HG03460 (cell line): Measurements from ENCODE around the gene PLEKHM3.
"Not testable (repeated sequence)": the region's sequence is repeated elsewhere in the genome, so short reads cannot be mapped to it uniquely, and the experiment has no call there.

Source experiments
- ATAC-seq: cut with Tn5 transposase; IDR thresholded peaks from one replicate; pipeline ENCODE4 v1.9.1; 2021; ENCODE audit not compliant: unreplicated experiment

The PLEKHM3 gene

DNA sequence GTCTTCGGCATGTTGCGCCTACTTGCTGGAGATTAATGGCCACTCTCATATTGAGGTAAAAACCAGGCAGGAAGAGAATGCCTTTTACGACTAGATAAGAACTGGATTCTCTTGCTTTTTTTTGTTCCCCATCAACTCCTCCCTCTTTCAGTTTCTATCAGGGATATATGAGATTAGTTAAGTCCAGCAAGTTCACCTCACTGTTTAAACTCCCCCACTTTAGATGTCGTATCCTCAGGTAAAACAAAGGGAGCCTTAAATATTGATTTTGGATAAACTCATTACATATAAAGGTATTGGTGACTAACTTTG, 98.4 kb downstream of the PLEKHM3 start:
- ATAC-seq, result no peak

DNA sequence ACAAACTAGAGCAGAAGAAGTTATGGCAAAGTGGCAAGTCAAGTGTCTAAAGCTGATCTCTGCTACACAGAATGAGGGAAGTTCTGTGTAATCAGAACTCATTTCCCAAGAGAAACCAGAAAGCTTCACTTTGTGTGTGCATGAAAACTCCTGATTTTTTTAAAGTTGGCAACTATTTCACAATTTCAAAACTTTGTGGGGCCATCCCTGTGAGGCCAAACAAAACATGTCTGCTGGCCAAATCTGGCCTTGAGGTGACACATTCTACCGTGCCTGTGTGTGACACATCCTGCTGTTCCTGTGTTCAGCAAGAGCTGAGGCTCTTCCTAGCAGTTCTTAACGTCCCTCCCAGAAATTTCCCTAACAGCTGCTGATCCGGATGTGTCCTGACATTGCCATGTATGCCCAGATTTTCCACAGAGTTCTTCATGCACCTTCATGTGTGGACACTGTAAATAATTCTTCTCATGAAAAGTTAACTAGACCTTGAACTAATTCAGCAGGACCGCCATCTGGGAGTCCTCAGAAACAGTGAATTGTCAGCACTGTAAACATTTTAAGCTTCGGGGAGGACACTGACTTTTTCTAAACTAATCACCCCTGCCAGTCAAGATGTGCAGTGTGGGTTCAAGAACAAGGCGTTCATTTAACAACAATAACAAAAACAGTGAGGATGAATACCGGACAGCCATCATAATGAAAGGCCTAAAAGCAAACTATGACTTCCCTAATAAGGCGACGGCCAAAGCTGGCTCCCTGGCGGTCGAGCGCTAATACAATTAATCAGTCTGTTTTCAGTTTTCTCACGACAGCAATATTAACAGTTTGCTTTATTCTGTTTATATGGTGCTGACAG, 99.0 kb downstream of the PLEKHM3 start:
- ATAC-seq, result no peak

DNA sequence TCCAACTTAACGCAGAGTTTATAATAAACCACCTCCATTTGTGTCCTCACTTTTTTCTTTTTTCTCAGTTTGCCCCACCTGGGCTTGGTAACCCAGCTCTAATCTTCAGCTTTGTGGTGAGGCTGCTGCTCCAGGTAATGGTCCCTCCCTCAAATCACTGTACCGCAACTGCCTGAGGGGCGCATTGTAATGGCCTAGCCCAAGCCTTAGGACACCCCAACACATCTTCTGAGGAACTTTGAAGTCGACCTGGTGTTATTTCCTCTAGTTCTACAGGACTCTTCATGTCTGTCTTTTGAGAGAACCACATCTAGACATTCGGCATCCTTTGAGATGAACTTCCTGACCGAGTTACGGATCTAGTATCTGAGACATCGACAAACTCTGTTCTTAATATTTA, 99.7 kb downstream of the PLEKHM3 start:
- ATAC-seq, result no peak

DNA sequence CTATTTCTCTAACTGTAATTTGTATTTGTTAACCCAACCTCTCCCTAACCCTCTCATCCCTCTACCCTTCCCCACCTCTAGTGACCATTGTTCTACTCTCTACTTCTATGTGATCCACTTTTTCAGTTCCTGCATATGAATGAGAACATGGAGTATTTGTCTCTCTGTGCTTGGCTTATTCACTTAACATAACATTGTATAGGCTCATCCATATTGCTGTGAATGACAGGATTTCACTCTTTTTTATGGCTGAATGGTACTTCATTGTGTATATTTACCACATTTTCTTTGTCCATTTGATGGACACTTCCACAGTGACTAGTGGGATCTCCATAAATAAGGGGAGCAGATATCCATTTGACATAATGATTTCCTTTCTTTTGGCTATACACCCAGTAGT, 103.7 kb downstream of the PLEKHM3 start:
- ATAC-seq, result no peak

DNA sequence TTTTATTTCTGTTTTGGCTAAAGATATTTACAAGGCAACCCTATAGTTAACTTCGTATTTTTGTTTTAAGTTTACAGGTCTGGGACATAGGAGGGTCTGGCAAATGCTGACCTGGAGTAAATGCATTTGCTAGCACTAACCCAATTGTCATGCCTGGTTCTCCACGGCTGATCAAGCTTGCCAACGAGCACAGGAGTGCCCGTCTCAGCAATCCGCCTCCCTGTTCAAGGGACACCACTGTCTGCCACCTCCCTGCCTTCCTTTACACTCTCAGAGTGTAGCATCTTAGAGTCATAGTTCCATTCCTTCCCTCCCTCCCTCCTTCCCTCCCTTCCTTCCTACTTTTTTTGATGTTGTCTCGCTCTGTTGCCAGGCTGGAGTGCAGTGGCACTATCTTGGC, 104.6 kb downstream of the PLEKHM3 start:
- ATAC-seq, result no peak

DNA sequence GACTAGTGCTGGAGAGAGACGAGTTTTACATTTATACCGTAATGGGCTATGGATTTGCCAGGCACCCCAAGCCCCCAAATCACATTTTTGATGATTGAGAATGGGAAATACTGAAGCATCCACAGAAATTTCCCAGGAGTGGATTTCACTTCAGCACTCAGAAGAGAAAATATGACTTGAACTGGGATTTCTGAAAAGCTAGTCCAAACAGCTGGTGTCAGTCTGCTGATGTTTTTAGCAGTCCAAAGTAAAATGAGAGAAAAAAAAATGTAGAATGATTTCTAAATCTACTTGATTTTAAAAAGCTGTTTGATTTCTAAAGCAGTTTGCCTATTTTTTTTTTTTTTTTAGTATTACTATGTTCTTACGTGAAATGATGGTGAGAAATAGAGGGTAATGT, 105.0 kb downstream of the PLEKHM3 start:
- no peak for ATAC-seq

DNA sequence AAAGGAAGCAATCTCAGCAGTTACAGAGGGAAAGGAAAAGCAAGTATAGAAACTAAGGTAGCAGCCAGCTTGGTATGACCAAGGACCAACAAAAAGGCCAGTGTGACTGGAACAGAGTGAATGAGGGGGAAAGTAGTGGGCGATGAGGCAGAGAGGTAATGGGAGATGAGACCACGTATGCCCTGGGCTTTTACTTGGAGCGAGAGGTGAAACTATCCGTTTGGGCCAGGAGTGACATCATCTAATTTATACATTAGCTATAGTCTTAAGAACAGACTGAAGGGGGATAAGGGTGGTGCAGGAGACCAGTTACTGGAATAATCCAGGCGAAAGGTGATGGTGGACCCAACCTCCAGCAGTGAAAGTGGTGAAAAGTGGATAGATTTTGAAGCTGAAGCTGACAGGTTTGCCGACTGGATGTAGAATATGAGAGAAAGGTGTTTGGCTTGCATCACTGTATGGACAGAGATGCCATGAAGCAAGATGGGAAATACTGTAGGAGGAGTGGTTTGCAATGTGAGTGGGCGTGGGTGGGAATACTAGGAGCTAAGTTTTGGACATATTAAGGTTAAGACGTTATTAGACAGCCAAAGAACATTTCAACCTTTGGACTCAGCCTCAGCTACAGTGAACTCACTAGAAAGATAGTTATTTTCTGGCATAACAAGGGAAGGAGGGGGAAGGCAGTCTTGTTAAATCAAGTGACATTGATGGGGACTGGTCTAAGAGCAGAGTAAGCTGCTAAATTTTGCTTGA, 106.0 kb downstream of the PLEKHM3 start:
- ATAC-seq, result no peak

DNA sequence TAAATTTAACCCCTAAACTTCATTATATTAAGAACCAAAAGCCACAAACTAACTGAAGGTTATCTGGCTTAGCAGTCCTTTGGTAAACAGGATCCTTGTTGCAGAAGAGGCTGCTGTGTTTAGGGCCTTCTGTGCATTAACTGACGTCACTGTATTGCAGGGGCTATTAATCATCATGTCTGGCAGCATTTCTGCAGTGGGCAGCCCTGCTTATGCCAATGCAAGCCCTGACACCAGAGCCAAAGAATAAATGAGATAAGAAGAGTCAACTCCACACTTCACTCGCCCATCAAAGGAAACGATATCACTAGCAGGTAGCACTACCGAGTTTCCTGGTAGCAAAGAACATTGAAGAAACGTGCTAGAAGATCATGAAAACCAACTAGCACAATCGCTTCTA, 110.6 kb downstream of the PLEKHM3 start:
- ATAC-seq, result no peak

DNA sequence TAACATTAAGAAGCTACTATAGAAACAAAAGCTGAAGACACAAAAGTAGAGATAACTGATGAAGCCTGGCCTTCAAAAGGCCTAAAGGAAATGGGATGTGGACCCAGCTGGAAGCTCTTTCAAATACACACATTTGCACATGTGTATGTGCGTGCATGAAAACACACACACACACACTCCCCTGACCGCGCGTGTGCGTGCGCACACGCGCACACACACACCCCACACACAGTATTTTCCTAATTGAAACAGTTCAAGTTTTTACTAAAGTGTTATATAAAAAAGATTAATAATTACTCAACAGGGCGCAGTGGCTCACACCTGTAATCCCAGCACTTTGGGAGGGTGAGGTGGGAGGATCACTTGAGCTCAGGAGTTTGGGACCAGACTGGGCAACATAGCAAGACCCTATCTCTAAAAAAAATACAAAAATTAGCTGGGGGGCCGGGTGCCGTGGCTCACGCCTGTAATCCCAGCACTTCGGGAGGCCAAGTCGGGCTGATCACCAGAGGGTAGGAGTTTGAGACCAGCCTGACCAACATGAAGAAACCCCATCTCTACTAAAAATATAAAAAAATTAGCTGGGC, 111.5 kb downstream of the PLEKHM3 start:
- no peak for ATAC-seq

DNA sequence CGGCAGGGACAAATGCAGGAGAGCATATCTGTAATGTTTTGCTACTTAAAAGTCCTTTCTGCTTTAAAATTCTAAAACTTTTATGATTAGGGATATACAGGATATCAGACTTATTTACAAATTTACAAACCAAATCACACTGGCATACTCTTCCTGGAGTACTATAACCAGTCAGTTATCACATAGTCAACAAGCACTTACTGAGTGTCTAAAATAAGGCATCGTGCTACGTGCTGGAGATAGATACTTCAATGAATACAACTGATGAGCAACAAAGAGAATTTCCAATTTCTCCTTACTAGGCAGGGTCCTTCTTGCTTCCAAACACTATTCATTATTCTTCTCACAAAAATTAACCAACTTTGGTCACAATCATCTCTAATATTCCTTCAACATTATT, 113.5 kb downstream of the PLEKHM3 start:
- no peak for ATAC-seq

DNA sequence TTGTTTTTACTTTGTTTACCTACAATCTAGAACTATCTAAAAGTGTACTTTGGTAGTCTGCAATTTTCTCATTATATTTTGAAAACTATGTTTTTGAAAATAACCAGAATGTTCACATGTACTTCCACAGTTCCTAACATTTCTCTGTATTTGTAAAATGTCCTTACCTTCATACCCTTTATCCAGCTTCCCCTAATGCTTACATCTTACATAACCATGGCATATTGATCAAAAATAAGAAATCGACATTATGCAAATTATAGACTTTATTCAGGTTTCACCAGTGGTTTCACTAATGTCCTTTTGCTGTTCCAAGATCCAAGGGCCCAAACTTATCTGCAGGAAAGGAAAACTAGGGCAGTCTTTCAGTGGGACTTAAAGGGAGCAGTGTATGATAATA, 114.1 kb downstream of the PLEKHM3 start:
- no peak for ATAC-seq

DNA sequence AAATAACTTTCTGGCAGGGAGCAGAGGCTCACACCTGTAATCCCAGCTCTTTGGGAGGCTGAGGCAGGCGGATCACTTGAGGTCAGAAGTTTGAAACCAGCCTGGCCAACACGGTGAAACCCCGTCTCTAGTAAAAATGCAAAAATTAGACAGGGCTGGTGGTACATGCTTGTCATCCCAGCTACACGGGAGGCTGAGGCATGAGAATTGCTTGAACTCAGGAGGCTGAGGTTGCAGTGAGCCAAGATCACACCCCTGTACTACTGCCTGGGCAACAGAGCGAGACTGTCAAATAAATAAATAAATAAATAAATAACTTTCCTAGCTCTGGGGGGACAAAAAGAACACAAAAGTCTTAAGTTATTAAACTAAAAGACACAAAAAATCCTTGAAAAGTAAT, 118.8 kb downstream of the PLEKHM3 start:
- ATAC-seq, result not testable (repeated sequence)

DNA sequence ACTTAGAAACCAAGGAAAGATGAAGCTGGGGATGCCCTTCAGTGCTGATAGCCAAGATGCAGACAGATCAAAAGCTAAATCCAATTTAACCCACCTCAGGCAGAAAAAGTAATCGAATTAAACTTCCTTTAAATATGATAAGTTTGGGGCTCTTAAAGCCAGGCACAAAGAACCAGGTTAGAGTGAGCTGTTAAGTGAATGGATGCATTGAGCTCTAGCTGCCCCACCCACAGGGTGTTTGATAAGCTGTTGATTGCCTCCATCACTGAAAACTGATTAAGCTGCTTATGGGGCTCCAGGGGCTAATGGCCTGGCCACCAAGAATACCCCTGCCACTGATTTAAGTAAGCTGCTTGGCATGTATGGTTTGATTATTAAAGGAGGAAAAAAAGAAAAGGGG, 119.8 kb downstream of the PLEKHM3 start:
- ATAC-seq, result no peak

DNA sequence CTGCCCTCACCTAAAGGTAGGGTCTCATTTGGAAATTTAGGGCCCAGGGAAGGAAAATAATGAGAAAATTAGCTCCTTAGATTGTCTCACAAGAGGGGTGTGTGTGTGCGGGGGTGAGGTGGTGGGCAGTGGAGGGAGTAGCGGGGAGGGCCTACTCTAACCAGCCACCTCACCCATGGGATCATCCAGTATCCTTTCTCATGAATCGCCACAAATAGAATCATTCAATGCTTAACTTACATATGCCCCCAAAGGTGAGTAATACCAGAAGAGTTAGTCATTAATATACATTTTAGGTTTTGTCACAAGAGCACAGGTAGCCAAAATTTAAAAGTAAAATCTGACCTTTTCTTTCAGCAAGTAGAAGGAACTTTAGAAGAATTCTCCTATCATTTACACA, 122.1 kb downstream of the PLEKHM3 start:
- no peak for ATAC-seq

DNA sequence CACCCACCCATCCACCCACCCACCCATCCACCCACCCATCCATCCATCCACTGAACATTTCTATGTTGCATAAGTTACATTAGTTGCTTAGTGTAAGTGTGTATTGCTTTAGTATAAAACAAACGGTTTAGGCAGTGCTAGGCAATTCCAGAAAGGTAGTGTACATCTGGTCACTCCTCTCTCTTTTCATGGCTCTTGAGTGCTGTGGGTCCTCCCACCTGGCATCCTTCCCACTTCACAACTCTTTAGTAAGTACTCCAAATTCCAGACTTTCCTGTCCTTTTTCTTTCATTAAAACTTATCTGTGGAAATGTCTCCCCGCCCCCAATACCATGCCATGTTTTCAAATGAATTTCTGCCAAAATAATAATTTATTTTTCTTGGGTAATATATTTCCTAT, 122.5 kb downstream of the PLEKHM3 start:
- ATAC-seq, result no peak

DNA sequence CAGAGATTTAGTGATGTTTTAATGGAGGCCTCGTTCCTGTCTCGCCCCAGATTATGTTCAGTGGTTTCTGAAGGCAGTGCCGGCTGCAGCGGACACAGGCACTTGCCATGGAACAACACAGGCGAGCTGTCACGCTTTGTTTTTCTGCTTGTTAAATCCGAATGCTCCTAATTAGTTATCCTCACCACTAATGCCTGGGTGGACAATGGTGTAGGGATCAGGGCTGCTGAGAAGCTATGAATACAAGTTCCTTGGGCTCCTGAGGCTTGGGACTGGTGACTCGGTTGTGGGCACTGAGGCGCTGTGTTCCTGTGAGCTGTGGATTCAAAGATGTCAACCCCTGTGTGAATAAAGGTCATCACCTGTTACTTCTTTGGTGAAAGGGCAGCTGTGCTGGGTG, 123.5 kb downstream of the PLEKHM3 start:
- no peak for ATAC-seq

DNA sequence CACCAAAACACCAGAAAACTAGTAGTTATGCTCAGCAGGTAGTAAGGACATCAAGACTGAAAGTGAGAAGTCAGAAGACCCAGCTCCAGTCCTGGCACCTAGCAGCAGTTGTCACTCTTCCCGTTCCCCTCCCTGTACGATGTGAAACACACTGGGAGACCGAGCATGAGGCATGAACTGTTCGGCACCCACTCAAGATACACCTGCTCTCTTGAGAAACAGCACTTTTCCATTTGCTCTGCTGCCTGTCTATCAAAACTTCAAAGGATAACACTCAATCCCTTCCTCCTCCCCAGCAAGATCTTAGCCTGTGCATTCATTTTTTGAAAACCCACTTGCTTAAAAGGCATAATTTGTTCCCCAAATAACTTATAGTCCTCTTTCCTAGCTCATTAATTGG, 123.9 kb downstream of the PLEKHM3 start:
- ATAC-seq, result no peak

DNA sequence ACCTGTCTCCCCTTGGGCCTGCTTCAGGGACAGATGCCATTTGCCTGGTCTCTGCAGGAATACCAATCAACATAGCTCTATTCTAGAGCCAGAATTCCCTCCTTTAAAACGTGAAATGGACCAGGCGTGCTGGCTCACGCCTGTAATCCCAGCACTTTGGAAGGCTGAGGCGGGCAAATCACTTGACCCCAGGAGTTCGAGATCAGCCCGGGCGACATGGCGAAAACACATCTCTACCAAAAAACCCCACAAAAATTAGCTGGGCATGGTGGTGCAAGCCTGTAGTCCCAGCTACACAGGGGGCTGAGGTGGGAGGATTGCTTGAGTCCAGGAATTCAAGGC, 127.0 kb downstream of the PLEKHM3 start:
- no peak for ATAC-seq

DNA sequence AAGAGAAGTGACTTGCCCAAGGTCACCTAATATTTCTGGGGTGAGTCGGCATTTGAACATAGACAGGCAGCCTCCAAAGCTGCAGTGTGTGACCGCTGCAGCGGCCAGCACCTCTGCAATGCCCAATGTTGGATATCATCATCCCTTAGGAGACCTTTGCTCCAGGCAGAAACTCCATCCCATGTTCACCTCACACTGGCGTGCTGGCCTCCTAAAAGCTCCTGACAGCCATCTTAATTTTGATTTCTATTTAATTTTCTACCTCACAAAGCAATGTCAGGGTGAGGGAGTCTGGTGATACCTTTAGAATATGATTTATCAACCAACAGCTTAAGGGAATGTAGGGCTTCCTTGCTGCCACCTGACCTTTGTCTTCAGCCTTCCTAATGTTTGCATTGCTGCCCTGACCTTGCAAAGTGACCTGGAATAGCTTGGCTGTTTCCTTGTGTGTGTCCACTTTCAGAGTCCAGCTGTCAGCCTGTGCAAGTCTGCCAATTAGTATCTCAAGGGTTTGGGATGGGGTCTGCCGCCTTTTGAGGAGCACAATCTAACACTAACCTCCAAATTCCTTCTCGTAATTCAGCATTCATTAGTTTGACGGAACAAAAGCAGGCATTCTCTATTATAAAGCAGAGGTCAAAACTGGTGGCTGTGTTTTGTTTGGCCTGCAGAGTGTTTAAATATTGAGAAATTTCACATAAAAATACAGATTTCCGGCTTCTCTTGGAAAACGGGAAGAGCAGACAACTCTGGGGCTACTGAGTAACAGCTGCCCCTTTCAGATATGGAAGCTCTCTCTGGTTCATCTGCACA, 127.6 kb downstream of the PLEKHM3 start:
- ATAC-seq, result no peak

DNA sequence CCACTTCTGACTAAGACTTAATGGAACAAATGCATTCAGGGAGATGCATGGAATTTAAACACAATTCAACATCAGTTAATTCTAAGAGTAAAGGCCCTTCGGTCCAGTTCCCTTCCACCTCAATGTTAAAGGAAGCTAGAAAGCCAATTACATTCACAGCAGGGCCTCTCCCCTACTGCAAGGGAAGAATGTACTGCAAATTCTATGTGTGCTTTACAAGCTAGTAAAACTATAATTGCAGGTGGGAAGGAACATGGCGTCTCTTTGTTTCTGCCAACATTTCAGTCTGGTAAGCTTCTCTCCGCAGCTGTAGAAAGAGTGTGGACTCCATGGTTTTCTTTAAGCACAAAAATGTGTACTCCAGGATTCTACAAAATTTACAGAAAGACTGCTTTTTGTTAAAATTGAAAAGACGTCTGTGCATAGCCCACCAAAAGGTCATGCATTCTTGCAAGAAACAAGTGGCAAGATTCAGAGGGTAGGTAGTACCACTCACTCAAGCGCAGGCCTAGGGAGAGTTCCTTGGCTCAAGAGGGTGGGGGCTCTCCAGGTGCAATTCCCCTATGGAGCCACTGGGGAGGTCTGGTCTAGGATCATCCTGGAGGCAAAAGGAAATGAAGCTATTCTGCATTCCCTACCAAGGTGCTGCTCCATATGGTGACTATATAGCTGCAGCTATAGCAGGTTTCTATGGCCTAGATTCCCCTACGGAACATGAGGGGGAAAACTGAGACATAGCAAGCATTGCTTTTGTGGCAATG, 128.6 kb downstream of the PLEKHM3 start:
- no peak for ATAC-seq
